DMS53 treated with DMSO at 0.1 percent for 48 hours (cell line): Measurements from ENCODE around the gene ZNF670.

Source experiments
- DNase-seq: peaks from one replicate; lab custom pipeline; 2025; ENCODE audit not compliant: unreplicated experiment; lab: John Stamatoyannopoulos, UW

Gene ZNF670

GRCh38 chr1:247104965-247105364 lies 26.4 kb upstream of the ZNF670 start:
- DNase-seq = no peak

GRCh38 chr1:247103859-247104591 lies 25.4 kb upstream of the ZNF670 start, which contains the start of gene ZNF669:
TSS of gene ZNF669 (minus strand) at chr1:247104356. CDS start at chr1:247104199, 157 bp downstream.
- peak; percentile 93 for DNase-seq

- no peak for DNase-seq
These were observed 23.8 kb upstream of the ZNF670 start for GRCh38 chr1:247102381-247102780.

- DNase-seq = no peak
These were observed 22.2 kb upstream of the ZNF670 start for GRCh38 chr1:247100676-247101279.

GRCh38 chr1:247096958-247097357 lies 18.3 kb upstream of the ZNF670 start:
- no peak for DNase-seq

- DNase-seq = no peak
These were observed 17.9 kb upstream of the ZNF670 start for GRCh38 chr1:247096544-247096943.

GRCh38 chr1:247096112-247096511 lies 17.5 kb upstream of the ZNF670 start:
- DNase-seq = no peak

- no peak for DNase-seq
These were observed 11.8 kb upstream of the ZNF670 start for GRCh38 chr1:247090455-247090854.

- no peak for DNase-seq
These were observed 11.2 kb upstream of the ZNF670 start for GRCh38 chr1:247089616-247090375.

- no peak for DNase-seq
These were observed 10.4 kb upstream of the ZNF670 start for GRCh38 chr1:247088967-247089366.

- DNase-seq = no peak
These were observed 8.6 kb upstream of the ZNF670 start for GRCh38 chr1:247087256-247087655.

GRCh38 chr1:247085310-247085709 lies 6.7 kb upstream of the ZNF670 start:
- no peak for DNase-seq

GRCh38 chr1:247084771-247085170 lies 6.2 kb upstream of the ZNF670 start:
- DNase-seq = no peak

GRCh38 chr1:247079141-247079874 lies 697 bp upstream of the ZNF670 start:
- peak; percentile 49 for DNase-seq

GRCh38 chr1:247077876-247078257 lies 744 bp downstream of the ZNF670 start:
- no peak for DNase-seq

GRCh38 chr1:247077213-247077612 lies 1.4 kb downstream of the ZNF670 start:
- no peak for DNase-seq

GRCh38 chr1:247070645-247071044 lies 8.0 kb downstream of the ZNF670 start:
- DNase-seq = no peak

GRCh38 chr1:247064304-247064703 lies 14.3 kb downstream of the ZNF670 start:
- DNase-seq = no peak

- DNase-seq = no peak
These were observed 17.8 kb downstream of the ZNF670 start for GRCh38 chr1:247060771-247061170.

GRCh38 chr1:247056071-247056470 lies 22.5 kb downstream of the ZNF670 start:
- DNase-seq = no peak

GRCh38 chr1:247054992-247055415 lies 23.6 kb downstream of the ZNF670 start:
- no peak for DNase-seq
